Stimulated activated CD8-positive, alpha-beta memory T cell treated with anti-CD3 and anti-CD28 coated beads, Interleukin-15, amount 100 ng/mL, for 48 hours (primary cell): ENCODE measurements around the gene TRPV4.
"Not testable (repeated sequence)": the region's sequence is repeated elsewhere in the genome, so short reads cannot be mapped to it uniquely, and the experiment has no call there.

ENCODE experiments used
- DNase-seq, 2 donors: peaks; one replicate each; pipeline ENCODE4 v3.0.0-alpha.2; 2020; ENCODE audit warnings: low read depth in 2 of 2

The TRPV4 gene

GRCh38 chr12:109833307-109834189 lies at the start of gene TRPV4:
TSS of gene TRPV4 (minus strand) at chr12:109833398. CDS start at chr12:109814796, 18,602 bp downstream.
- no peak for DNase-seq

- no peak for DNase-seq
These were observed 48.6 kb upstream of the TRPV4 start for GRCh38 chr12:109881752-109882151.

DNA sequence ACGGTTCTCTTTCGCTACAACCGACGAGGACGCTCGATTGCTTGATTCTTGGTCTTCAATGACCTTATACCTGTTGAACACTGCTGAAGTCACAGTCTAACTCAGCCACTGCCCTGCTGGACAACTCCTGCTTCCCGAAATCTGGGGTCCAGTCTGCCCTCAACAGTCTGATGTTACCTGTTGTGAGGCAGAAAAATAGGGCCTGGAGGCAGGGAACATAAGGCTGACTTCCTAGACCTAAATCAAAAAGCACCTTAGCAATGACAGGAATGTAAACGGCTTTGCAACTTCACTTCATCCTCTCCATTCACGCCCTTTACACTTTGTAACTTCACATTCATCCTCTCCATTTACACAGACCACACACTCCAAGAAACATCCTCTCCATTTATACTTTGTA lies 47.7 kb upstream of the TRPV4 start:
- no peak for DNase-seq

- peak; percentile 85 to 87 for DNase-seq
These were observed 47.1 kb upstream of the TRPV4 start, which contains the start of gene GLTP for GRCh38 chr12:109880043-109880931. TSS of gene GLTP (minus strand) at chr12:109880541. CDS start at chr12:109880374, 167 bp downstream.

DNA sequence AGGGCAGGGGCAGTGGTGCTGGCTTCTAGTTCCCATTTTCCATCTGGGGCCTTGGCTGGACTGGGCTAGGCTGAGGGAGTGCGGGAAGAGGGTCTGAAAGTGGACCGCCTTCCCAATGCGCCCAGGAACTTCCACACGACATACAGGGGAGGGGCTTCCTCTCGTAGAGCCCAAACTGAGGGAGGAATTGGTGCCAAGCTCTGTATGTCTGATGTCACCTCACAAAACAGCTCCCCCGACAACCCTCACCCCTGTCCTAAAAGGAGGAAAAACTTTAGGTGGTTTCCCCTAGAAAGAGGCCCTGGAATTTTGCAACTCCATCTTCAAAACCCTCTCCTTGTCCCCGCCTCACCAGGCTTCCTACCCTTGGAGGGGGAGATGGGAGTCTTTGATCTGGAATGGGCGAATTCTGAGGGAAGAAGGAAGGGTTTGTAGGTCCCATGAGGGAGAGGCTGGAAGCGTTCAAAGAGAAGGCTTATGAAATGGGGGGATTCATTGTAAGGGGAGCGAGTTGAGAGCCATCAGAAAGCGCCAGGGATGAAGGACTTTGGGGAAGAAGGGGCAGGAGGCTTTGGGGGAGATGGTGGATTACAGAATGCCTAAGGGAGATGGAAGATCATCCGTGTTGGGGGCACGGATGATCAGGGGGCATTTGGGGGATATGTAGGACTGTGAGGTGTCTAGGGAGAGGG lies 46.3 kb upstream of the TRPV4 start:
- DNase-seq, result no peak

- DNase-seq, result no peak
These were observed 45.6 kb upstream of the TRPV4 start for GRCh38 chr12:109878749-109879148.

- no peak for DNase-seq
These were observed 45.0 kb upstream of the TRPV4 start for GRCh38 chr12:109878247-109878625.

DNA sequence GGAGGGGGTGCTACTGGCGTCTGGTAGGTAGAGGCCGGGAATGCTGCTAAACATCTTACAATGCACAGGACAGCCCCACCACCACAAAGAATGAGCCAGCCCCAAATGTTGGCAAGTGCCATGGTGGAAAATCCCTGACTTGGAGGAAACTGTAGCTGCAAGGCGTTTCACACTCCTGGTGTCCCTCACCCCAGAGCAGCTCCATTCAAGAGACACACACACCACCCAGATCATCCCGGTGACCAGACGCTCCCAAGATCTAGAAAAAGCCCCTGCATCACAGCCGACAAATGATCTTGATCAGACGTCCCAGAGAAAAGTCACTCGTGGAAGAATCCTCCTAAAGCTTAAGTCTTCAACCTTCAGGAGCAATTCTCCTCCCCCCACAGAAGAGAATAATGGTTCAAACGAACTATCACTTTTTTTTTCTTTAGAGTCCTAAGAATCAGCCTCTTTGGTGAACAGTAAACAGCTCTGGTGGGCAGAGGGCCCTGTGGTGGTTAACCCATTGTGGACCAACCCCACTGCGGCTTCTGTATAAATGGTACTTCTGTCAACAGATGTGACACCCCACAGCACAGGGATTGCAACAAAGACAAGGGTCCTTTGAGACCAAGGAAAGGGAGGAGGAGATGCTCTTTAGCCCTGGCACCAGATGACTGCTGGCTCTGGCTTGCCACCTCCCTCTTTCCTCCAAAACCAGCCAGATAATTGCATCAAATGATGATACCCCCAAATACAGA lies 44.5 kb upstream of the TRPV4 start:
- DNase-seq, result no peak

- DNase-seq, result no peak
These were observed 43.2 kb upstream of the TRPV4 start for GRCh38 chr12:109876406-109876805.

- no peak for DNase-seq
These were observed 42.5 kb upstream of the TRPV4 start for GRCh38 chr12:109875572-109876131.

DNA sequence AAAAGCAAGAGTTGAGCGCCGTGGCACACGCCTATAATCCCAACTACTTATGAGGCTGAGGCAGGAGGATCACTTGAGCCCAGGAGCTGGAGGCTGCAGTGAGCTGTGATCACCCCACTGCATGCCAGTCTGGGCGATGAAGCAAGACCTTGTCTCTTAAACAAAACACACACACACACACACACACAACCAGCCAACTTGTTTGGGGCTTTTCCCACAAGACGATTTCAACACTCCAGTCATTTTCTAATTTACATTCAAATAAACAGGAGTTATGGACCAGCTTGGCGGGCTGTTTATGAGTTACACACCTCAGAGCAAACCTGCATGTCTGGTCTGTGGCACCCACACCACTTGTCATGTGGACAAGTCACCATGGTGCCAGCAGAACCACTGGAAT lies 40.5 kb upstream of the TRPV4 start:
- DNase-seq, result no peak

DNA sequence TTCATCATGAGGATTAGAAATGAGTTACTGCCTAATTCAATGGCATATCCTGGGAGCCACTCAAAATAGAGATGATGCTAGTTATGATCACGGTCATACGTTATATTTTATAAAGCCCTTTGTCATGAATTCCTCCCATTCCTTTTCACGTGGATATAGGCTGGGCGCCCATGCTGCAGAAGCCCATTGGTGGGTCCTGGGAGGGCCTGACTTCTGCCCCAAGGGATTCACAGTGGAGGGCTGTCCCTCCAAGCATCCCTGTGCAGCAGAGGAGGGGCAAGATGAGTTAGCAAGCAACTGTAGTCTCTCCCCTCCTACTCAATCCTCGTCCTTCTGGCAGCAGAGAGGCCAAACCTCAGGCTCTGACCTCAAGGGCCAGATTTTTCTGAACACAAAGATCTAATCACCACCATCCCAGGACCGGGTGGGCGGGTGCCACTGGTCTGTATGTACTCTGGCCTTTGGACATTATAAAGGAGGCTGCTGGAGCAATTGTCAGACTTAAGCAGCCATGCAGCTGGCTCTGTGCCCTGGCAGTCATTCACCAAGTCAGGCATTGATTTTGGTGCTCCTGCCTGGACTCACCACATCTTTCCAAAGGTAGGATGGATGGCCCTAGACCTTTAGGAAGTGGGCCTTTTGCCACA lies 38.6 kb upstream of the TRPV4 start:
- DNase-seq, result no peak

DNA sequence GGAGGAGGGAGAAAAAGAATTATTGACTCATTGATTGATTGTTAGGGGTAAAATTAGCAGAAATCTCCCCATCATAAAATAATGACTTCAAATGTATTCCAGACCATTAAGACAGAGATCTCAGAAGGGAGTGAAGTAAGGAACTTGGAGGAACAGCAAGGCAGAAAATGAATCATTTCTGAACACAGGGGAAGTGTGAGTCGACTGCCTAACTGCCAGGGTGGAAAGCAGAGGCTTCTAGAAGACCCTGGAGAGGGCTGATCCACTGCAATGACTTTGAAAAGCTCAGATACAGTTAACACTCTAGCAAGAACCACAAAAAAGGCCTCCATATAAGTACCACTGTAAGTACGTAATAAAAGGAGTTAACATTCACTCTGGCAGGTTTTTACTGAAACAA lies 37.5 kb upstream of the TRPV4 start:
- no peak for DNase-seq

DNA sequence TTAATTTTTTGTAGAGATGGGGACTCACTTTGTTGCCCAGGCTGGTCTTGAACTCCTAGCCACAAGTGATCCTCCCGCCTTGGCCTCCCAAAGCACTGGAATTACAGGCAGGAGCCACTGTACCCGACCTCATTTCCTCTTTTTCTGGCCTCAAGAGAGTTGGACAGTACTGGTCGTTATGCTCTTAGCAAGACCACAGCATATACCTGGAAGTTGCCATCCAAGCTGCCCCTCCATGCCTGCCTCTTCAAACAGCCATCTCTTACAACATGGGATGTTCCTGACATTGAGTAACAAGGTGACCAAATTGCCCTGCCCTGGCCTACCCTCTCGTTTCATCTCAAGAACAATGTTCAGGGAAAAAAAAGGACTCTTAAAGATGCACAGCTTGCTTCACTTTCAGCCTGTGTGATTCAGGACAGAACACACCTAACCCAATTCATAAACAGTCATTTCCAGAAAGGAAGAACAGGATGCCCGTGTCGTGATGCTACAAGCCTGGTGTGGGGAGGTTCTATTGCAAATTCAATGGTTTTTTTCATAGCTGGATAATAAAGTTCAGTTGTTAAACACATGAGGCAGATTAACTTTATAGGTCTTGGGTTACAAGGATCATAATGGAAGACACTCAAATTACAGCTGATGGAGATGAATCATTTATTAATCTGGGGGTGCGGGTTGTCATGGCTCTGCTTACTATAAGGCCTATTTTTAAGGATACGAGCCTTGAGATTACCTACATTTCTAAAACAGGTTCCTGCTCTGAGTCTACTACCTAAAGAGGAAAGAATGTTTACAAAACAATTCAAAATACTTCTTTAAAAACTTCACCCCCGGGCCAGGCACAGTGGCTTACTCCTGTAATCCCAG lies 35.2 kb upstream of the TRPV4 start:
- no peak for DNase-seq

DNA sequence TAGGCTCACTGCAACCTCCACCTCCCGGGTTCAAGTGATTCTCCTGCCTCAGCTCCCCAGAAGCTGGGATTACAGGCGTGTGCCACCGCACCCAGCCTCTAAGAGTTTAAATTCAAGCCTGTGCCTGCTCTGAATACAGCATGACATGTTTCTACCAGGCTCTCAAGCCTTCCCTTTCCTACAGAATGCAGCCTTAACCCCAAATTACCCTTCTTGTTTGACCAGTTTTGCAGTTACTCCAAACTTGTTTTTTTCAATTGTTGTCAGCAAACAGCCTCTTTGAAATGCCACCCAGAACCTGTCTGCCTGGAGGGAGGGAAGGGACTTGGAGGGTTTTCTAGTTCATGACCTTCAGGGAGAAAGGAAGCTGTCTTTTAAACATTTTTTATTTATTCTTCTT lies 31.7 kb upstream of the TRPV4 start:
- DNase-seq, result no peak

GRCh38 chr12:109863847-109864712 lies 30.9 kb upstream of the TRPV4 start:
- DNase-seq, result no peak

- not testable (repeated sequence) for DNase-seq
These were observed 29.3 kb upstream of the TRPV4 start for GRCh38 chr12:109862491-109862890.

- no peak for DNase-seq
These were observed 28.6 kb upstream of the TRPV4 start for GRCh38 chr12:109861689-109862314.
